Measurements from ENCODE around the gene AK4.
A peak's percentile ranks its signal among the peaks of the same experiment; 100 is the strongest.

The AK4 gene

DNA sequence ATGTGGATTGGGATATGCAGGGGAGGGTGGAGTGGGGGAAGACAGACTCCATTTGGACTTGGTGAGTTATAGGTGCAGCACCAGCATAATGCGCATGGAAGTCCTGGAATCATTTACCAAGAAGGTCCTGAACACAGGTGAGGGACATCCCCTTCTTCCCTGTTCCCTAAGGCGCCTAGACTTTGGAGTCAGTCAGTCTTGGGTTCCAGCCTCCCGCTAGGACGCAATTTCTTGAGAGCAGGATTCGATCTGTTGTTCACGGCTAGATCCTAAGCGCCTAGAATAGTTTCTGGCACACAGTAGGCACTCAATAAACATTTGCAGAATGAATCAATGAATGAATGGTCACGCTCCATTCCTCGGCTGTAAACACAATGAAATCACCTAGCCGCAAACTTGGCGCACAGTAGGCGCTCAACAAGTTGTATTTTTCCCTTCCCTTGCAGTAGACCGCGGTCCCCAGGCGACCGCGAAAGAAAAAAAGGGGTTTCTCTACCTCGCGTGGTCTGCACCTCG, 1.0 kb upstream of the AK4 start:
- peak; percentile 32 for DNase-seq (ENCODE audit: low read depth)
- peak overlapping the region; percentile 62 for H3K4me3 ChIP-seq (ENCODE audit: control insufficient read depth, low read depth, low read length)
- TF ChIP-seq, protein P1, sequence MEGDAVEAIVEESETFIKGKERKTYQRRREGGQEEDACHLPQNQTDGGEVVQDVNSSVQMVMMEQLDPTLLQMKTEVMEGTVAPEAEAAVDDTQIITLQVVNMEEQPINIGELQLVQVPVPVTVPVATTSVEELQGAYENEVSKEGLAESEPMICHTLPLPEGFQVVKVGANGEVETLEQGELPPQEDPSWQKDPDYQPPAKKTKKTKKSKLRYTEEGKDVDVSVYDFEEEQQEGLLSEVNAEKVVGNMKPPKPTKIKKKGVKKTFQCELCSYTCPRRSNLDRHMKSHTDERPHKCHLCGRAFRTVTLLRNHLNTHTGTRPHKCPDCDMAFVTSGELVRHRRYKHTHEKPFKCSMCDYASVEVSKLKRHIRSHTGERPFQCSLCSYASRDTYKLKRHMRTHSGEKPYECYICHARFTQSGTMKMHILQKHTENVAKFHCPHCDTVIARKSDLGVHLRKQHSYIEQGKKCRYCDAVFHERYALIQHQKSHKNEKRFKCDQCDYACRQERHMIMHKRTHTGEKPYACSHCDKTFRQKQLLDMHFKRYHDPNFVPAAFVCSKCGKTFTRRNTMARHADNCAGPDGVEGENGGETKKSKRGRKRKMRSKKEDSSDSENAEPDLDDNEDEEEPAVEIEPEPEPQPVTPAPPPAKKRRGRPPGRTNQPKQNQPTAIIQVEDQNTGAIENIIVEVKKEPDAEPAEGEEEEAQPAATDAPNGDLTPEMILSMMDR (conservative IDR thresholded peaks at IDR 0.05; ENCODE audit: control insufficient read depth, insufficient read depth, low read depth, low read length): no peak

DNA sequence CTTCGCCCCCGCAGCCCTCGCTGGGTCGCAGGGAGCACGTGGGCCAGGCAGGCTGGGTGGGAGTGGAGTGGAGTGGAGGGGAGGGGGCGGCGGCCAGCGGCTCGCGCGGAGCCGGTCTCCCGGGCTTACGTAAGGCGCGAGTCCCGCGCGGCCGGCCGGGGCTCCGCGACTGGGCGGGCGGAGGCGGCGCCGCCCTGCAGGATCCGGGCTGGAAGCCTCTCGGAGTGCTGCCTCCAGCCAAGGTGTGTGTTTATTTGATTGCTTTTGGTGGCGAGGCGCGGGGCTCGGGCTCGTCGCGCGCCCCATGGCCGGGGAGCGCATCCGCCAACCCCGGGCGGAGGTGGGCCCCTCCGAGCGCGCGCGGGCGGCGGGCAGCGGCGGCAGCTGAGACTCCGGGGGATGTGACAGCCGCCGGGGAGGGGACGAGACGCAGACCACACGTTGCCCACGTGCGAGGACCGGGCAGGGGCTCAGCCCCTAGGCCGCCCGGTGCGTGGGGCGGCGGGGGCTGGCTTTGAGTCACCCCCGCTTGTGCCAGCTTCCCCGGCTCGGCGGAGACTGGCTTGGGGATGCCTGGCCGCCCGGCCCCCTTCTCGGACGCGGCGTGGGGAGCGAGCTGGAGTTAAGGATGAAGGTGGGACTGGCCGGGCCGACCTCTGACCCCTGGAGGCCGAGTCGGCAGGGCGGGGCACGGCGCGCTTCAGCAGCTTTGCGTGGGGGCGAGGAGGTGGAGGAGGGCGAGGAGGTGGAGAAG, 402 bp upstream of the AK4 start:
- TF ChIP-seq, protein P1 (conservative IDR thresholded peaks at IDR 0.05; ENCODE audit: control insufficient read depth, insufficient read depth, low read depth, low read length): no peak
- peak; percentile 21 for DNase-seq (ENCODE audit: low read depth)
- H3K4me3 ChIP-seq (ENCODE audit: control insufficient read depth, low read depth, low read length): peak overlapping the region; percentile 62

DNA sequence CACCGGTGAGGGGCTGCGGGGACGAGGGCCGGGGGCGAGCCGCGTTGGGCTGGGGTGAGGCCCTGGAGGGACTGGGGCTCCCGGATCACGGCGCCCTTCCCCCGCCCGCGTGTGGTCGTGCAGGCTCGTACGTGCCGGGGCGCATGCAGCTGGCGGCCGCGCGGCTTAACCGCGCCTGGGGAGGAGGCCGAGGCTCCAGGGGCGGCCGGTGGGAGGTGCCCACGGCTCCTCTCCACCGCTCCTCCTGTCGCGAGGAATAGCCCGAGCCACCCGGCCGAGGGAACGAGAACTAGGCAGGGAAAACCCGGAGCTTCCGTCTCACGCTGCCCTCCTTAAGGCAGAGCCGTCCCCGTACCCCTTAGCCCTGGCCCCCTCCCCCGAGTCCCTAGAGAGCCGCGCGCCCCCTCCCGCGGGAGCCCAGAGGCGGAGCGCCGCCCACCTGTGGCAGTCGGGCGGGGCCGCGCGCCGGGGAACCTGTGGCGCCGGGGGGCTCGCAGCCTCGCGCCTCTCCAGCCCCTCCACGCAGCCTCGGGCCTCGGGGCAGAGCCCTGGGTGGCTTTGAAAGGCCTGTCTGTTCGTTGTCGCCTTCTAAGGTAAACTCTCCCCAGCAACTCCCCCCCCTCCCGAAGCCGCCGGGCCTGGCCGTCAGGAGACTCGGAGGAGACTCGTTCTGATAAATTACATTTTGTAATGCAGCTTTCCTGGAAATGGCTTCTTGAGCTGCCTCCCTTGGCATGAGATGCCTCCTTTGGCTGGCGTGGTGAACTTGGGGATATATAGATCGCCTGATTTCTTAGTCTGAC, 746 bp downstream of the AK4 start:
- H3K4me3 ChIP-seq (ENCODE audit: control insufficient read depth, low read depth, low read length): peak overlapping the region; percentile 62
- TF ChIP-seq, protein P1 (conservative IDR thresholded peaks at IDR 0.05; ENCODE audit: control insufficient read depth, insufficient read depth, low read depth, low read length): no peak
- peak; percentile 33 for DNase-seq (ENCODE audit: low read depth)

DNA sequence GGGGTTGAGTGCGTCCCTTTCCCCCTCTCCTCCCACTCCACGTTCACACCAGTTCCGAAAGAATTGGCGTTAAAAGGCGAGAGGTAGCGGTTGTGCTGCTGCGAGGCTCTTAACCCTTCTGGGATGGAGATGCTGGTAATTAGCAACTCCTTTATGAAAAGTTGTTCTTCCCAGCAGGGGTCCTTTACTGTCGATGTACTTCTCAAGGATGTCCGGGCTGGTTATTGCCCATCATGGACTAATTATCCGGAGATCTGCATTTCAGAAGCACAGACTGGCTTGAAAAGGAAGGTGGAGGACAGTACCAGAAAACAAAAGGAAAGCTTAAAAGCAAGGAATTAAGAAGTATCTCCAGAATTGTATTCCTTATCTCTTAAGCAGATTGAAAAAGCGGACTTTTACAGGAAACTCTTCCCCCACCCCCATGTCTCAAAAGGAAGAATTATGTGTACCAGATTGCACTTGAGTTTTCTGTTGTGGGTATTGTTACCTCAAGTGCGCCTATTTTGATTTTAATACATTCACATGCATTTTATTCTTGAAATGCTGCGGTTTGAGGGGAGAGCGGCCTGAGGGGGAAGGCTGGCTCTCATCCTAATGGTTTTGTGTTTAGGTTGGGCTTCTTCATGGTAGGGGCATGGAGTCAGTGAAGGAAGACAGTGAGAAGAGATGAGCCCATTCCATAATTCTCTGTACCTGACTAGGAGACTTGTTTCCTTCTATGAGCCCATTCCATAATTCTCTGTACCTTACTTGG, 1.5 kb downstream of the AK4 start:
- DNase-seq (ENCODE audit: low read depth): peak; percentile 30

DNA sequence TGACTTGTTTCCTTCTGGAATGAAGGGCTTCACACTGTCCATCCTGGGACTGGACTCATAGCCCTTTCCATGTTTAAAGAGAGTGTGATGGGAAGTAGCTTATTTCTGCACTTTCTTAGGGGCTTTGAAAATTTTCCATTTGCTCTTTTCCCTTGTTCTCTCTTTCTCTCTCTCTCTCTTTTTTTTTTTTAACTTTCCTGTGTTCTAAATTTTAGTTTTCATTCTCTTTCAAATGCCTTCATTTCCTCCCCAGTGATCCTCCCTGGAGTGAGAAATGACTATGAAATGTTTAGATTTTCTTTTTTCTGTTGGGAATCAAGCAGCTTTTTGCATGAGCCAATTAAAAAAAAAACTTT, 2.1 kb downstream of the AK4 start:
- no peak for DNase-seq (ENCODE audit: low read depth)
- no peak overlapping the region for H3K4me3 ChIP-seq (ENCODE audit: control insufficient read depth, low read depth, low read length)
- TF ChIP-seq, protein P1 (conservative IDR thresholded peaks at IDR 0.05; ENCODE audit: control insufficient read depth, insufficient read depth, low read depth, low read length): no peak

More for the DNA sequence above, 1.5 kb downstream of the AK4 start:
- peak overlapping the region; percentile 62 for H3K4me3 ChIP-seq (ENCODE audit: control insufficient read depth, low read depth, low read length)
- TF ChIP-seq, protein P1 (conservative IDR thresholded peaks at IDR 0.05; ENCODE audit: control insufficient read depth, insufficient read depth, low read depth, low read length): no peak

DNA sequence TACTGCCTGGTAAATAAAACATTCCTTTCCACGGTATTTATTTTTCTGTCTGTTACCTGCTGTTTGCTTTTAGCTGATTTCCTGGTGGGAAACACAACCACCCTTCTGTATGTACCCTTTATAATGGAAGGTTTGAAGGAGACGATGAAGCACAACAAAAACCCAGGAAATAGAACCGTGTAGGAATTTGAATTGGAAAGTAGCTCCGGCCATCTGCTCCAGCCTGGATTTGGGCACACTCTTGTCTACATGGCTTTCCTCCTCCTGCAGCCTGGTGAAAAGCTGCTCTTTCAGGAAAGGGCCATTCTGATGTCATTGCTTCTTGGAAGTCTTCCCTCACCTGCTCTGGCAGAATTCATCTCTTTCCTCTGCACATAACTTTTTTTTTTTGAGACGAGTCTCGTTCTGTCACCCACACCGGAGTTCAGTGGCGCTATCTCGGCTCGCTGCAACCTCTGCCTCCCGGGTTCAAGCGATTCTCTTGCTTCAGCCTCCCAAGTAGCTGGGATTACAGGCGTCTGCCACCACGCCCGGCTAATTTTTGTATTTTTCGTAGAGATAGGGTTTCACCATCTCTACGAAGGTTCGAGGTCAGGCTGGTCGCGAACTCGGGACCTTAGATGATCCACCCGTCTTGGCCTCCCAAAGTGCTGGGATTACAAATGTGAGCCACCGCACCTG, 2.7 kb downstream of the AK4 start:
- TF ChIP-seq, protein P1 (conservative IDR thresholded peaks at IDR 0.05; ENCODE audit: control insufficient read depth, insufficient read depth, low read depth, low read length): no peak
- no peak for DNase-seq (ENCODE audit: low read depth)
- no peak overlapping the region for H3K4me3 ChIP-seq (ENCODE audit: control insufficient read depth, low read depth, low read length)
